Liver (tissue), 3 donors: ENCODE results near the gene BDKRB1.

Experiments
- ATF3 ChIP-seq: IDR thresholded peaks from 2 replicates; pipeline ENCODE4 v1.6.1; 2016; ENCODE audit warnings: antibody characterized with exemption
- CTCF ChIP-seq: fragments of 150-350 bp; IDR thresholded peaks from 2 replicates; pipeline ENCODE4 v1.5.1; 2017; ENCODE audit warnings: improper control_type of control experiment, low read depth, low read length; ENCODE audit not compliant: missing input control
- TF ChIP-seq, protein P1 (sequence below): IDR thresholded peaks from 2 replicates; pipeline ENCODE4 v1.6.1; 2016; ENCODE audit warnings: antibody characterized with exemption
- donor health status: healthy.
- donor health status: healthy.

- TF ChIP-seq CTCF (no peak), ATF3 (no peak)
- TF ChIP-seq, protein P1, sequence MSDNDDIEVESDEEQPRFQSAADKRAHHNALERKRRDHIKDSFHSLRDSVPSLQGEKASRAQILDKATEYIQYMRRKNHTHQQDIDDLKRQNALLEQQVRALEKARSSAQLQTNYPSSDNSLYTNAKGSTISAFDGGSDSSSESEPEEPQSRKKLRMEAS = no peak
Measured at GRCh38 chr14:96245710-96246538, 10.1 kb upstream of the BDKRB1 start.
